AG04449 (cell line): Measurements from ENCODE around the gene C20orf141.
A peak's percentile ranks its signal among the peaks of the same experiment; 100 is the strongest.

Source experiments
- CTCF ChIA-PET: fragments of 350-600 bp; formaldehyde crosslinking; extraction: SDS; loops from one replicate; lab custom pipeline; 2021; ENCODE audit warnings: antibody characterized with exemption; lab: Yijun Ruan, JAX
- POLR2A ChIA-PET: fragments of 400-600, 350-600 bp; formaldehyde crosslinking; extraction: SDS; loops from one replicate; lab custom pipeline; 2020; ENCODE audit warnings: antibody characterized with exemption, inconsistent platforms; lab: Yijun Ruan, JAX
- DNase-seq: peaks from one replicate; pipeline ENCODE4 v3.0.0-alpha.2; 2010; ENCODE audit warnings: low read depth, low spot score
- H3K4me3 ChIP-seq: 2 replicates; pipeline ENCODE4 v1.5.1; 2011; ENCODE audit warnings: low read depth, mild to moderate bottlenecking, control low read depth, low read length
- CTCF ChIP-seq: IDR thresholded peaks from one replicate; pipeline ENCODE4 v1.5.1; 2011; ENCODE audit warnings: mild to moderate bottlenecking, moderate library complexity, low read length, control low read depth, inconsistent platforms; ENCODE audit not compliant: insufficient read depth; ENCODE audit errors: missing control alignments

The C20orf141 gene

GRCh38 chr20:2836035-2836434 lies 21.2 kb downstream of the C20orf141 start:
- no peak for TF ChIP-seq CTCF
- no peak overlapping the region for H3K4me3 ChIP-seq
- DNase-seq, result no peak
- POLR2A ChIA-PET, result no interaction called here
- CTCF ChIA-PET, result interaction anchor here (1.1 kb wide), 2 partner anchors 24 to 84 kb away, joined by 3 read pairs; no protein-coding TSS in a partner anchor

- no peak for DNase-seq
- H3K4me3 ChIP-seq, result no peak overlapping the region
- no peak for TF ChIP-seq CTCF
- ChIA-PET POLR2A (no interaction called here), CTCF (interaction anchor here (1.1 to 1.4 kb wide), 2 partner anchors 15 to 25 kb away, joined by 3 read pairs; no protein-coding TSS in a partner anchor)
These were observed 22.6 kb downstream of the C20orf141 start for GRCh38 chr20:2837221-2837960.

GRCh38 chr20:2838170-2838797 lies 23.5 kb downstream of the C20orf141 start:
- H3K4me3 ChIP-seq, result no peak overlapping the region
- no peak for TF ChIP-seq CTCF
- DNase-seq, result no peak
- CTCF ChIA-PET, result interaction anchor here (1.4 kb wide), 1 partner anchor 14 kb away, joined by 3 read pairs; no protein-coding TSS in a partner anchor
- POLR2A ChIA-PET, result interaction anchor here (1.0 kb wide), 1 partner anchor 11 kb away, joined by 3 read pairs; no protein-coding TSS in a partner anchor

GRCh38 chr20:2838847-2839671 lies 24.3 kb downstream of the C20orf141 start:
- no peak for DNase-seq
- ChIA-PET POLR2A (interaction anchor here (1.0 to 1.2 kb wide), 3 partner anchors 10 to 172 kb away, joined by 3 to 4 read pairs (median 3); no protein-coding TSS in a partner anchor), CTCF (interaction anchor here (1.1 to 1.2 kb wide), 2 partner anchors 13 to 96 kb away, joined by 3 to 5 read pairs; no protein-coding TSS in a partner anchor)
- no peak for TF ChIP-seq CTCF
- H3K4me3 ChIP-seq, result no peak overlapping the region

- ChIA-PET POLR2A (interaction anchor here (1.2 kb wide), 2 partner anchors 25 to 171 kb away, joined by 3 to 4 read pairs; no protein-coding TSS in a partner anchor), CTCF (interaction anchor here (1.1 to 1.2 kb wide), 2 partner anchors 12 to 96 kb away, joined by 3 to 5 read pairs; no protein-coding TSS in a partner anchor)
- peak overlapping the region; percentile 87 for H3K4me3 ChIP-seq
- TF ChIP-seq CTCF, result no peak
- DNase-seq, result no peak
These were observed 24.9 kb downstream of the C20orf141 start for GRCh38 chr20:2839732-2840137.
